Upper lobe of left lung (tissue), 6 donors: ENCODE results near the gene GSK3A. TPM values are rescaled to one million over a fixed set of nuclear protein-coding genes. Genes with fewer than 3 reads are reported as not detected.

ENCODE experiments used
- ATAC-seq, 2 donors: fragments of 200-7000 bp; cut with Tn5 transposase; one replicate each; pipeline ENCODE4 v1.9.1; 2022; ENCODE audit warnings: mild to moderate bottlenecking in 2 of 2, moderate library complexity in 2 of 2; ENCODE audit not compliant: low FRiP score in 2 of 2
- DNase-seq, 2 donors: peaks; one replicate each; pipeline ENCODE4 v3.0.0-alpha.2; 2019 to 2020
- H3K27ac ChIP-seq, 4 donors: fragments of 200-600 bp; sonication (generic); one replicate each; pipeline ENCODE4 v1.5.1; 2016 to 2019
- H3K27me3 ChIP-seq, 4 donors: fragments of 200-600 bp; sonication (generic); one replicate each; pipeline ENCODE4 v1.5.1; 2017 to 2019
- H3K36me3 ChIP-seq, 4 donors: fragments of 200-600 bp; sonication (generic); one replicate each; pipeline ENCODE4 v1.5.1; 2016 to 2019
- H3K4me1 ChIP-seq, 4 donors: fragments of 200-600 bp; sonication (generic); one replicate each; pipeline ENCODE4 v1.5.1; 2018 to 2019
- H3K4me3 ChIP-seq, 4 donors: fragments of 200-600 bp; sonication (generic); one replicate each; pipeline ENCODE4 v1.5.1; 2017 to 2019; ENCODE audit warnings: mild to moderate bottlenecking in 2 of 4, moderate library complexity in 1 of 4
- H3K9me3 ChIP-seq, 4 donors: fragments of 200-600 bp; sonication (generic); one replicate each; pipeline ENCODE4 v1.5.1; 2018 to 2019
- EP300 ChIP-seq, 4 donors: sonication (generic); formaldehyde crosslinking; IDR thresholded peaks; one replicate each; pipeline ENCODE4 v1.5.1; 2017; ENCODE audit warnings: antibody characterized with exemption in 4 of 4, control low read depth in 2 of 4
- POLR2A ChIP-seq, 4 donors: fragments of 450-650 bp; IDR thresholded peaks; one replicate each; pipeline ENCODE4 v1.5.1; 2016 to 2017; ENCODE audit warnings: antibody characterized with exemption in 4 of 4, mild to moderate bottlenecking in 2 of 4
- POLR2AphosphoS5 ChIP-seq, 2 donors: sonication (generic); formaldehyde crosslinking; IDR thresholded peaks; one replicate each; pipeline ENCODE4 v1.5.1; 2017; ENCODE audit warnings: antibody characterized with exemption in 2 of 2
- WGBS, 2 donors: methylation state at CpG; one replicate each; pipeline ENCODE4 v1.1.5; 2017 to 2018; 5-methylcytosine and 5-hydroxymethylcytosine counted together
- total RNA-seq, 6 donors: library from RNA; depleted of rRNA in 4 of 6; stranded (reverse); fragments of >200 nt in 4 of 6; gene quantifications; one replicate each; pipeline versions ENCODE4 v1.1.0 to v1.2.1, GENCODE V29; 2016 to 2021
- TF ChIP-seq, protein P1 (sequence below), 6 experiments: fragments of 450-650 bp in 4 of 6; fragments of 200-600 bp in 2 of 6; sonication (generic) in 2 of 6; IDR thresholded peaks; one replicate each; pipeline ENCODE4 v1.5.1; 2016 to 2019; ENCODE audit warnings: antibody characterized with exemption in 6 of 6
- donor health status: DM: no; HTN: no; CAD: no; lungs with moderate emphysema.
- donor health status: DM: no; HTN: yes; CAD: no; lungs with severe emphysema.

The GSK3A gene
- total RNA-seq, 6 donors from 2014 or later: 33.2 to 46.9 (median 39.1) TPM

DNA sequence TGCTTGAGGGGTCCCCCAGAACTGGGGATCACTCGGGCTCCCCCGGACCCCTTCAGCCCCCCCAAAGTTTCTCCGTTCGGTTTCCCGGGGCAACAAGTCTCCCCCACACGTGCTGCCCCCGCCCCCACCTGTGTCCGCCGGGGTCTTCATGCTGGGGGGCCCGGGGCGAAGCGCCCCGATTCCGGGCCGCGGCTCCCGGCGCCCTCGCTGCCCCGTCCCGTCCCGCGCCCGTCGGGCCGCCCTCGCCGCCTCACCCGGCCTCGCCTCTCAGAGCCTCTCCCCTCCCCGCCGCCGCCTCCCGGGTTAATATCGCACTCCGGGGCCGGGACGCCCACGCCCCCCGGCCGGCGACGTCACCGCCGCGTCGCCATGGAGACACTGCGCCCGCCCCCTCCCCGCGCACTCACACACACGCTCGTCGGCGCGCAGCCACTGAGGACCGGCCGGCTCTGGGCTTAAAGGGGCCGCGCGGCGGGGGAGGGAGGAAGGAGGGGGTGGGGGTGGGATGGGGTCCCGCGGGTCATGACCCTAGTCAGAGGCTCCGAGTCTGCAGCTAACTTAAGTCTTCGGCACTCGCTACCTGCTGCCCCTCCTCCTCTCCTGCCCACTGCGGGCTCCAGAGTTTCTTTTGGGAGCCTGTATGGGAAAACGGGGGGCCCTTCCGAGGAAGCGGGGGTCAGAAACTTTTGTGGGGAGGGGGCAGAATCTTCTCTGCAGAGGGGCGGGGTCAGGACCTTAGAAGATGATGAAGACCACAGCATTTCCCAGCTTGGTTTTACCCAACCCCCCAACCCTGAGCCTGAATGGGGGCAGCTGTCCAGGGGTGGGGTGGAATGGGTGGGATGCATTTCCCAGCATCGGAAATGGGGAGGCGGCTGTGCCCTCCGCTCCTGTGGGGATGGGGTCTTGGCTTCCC, 12.7 kb upstream of the GSK3A start, which contains the start of gene ERF:
TSS of gene ERF (minus strand) at position 279 of the 916 bp plus-strand sequence. CDS start at position 150, 129 bp downstream.
- Histone ChIP-seq H3K4me3 (peak within 1 kb of the TSS; percentile 55 to 100 (median 76)), H3K4me1 (peaks cover 39 to 48% (median 45%) of the 10 kb centered on the region in 4 donors), H3K27ac (peak within 1 kb of the TSS; percentile 98 to 100 (median 100)), H3K9me3 (no peaks in the 10 kb centered on the region), H3K27me3 (no peaks in the 10 kb centered on the region), H3K36me3 (peaks cover 0 to 2% (median 0%) of the 10 kb centered on the region in 4 donors)
- TF ChIP-seq EP300 (IDR thresholded peaks at IDR 0.05) (peak in 1 of 4 donors; percentile 36), POLR2A (IDR thresholded peaks at IDR 0.05) (peak in 3 of 4 donors; percentile 94 to 99 (median 96)), POLR2AphosphoS5 (IDR thresholded peaks at IDR 0.05) (peak; percentile 96 to 99)
- TF ChIP-seq, protein P1, sequence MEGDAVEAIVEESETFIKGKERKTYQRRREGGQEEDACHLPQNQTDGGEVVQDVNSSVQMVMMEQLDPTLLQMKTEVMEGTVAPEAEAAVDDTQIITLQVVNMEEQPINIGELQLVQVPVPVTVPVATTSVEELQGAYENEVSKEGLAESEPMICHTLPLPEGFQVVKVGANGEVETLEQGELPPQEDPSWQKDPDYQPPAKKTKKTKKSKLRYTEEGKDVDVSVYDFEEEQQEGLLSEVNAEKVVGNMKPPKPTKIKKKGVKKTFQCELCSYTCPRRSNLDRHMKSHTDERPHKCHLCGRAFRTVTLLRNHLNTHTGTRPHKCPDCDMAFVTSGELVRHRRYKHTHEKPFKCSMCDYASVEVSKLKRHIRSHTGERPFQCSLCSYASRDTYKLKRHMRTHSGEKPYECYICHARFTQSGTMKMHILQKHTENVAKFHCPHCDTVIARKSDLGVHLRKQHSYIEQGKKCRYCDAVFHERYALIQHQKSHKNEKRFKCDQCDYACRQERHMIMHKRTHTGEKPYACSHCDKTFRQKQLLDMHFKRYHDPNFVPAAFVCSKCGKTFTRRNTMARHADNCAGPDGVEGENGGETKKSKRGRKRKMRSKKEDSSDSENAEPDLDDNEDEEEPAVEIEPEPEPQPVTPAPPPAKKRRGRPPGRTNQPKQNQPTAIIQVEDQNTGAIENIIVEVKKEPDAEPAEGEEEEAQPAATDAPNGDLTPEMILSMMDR (IDR thresholded peaks at IDR 0.05): peak in 2 of 6 experiments; percentile 11 to 34
- WGBS, 2 donors: 0% methylated on average over 51 of the region's 75 CpGs; no CpG with 5 or more reads in 1 of the 2 donors
- DNase-seq (peak; percentile 94 to 99), ATAC-seq (peak; percentile 93)

DNA sequence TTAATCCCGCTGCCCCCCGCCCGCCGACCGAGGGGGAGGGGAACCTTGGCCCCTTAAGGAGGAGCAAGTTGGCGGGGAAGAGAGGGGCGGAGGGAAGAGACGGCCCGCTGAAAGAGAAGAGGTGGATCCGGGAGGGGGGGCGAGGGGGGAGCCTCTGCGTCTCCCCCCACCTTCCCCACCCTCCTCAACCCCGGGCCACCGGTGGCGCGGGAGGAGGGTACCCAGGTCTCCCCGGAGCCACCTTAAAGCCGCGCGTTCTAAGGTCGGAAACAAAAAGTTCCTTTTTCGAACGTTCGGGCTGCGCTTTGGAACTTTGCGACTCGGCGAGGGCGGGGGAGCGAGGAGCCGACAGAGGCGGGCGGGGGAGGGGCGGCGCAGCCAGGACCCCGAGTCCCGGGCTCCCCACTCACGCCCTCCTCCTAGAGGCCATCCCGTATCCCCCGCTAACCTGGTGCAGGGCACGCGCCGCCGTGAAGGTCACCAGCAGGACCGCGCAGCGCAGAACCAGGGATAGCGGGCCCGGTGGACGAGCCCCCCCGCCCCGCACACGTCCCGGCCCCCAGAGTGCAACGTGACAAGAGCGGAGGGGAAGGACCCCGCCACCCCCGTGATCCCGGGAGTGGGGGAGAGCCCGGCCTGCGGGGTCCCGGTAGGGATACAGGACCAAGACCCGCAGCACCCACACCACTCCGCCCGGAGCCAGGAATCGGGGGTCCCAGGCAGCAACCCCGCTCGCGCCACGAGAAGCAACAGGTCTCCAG, 11.9 kb upstream of the GSK3A start:
- Histone ChIP-seq H3K27ac (peak overlapping the region; percentile 98 to 100 (median 100)), H3K4me1 (peaks cover 42 to 56% (median 51%) of the 10 kb centered on the region in 4 donors), H3K4me3 (peak overlapping the region; percentile 50 to 100 (median 76)), H3K9me3 (no peaks in the 10 kb centered on the region), H3K36me3 (peaks cover 0 to 11% (median 6%) of the 10 kb centered on the region in 4 donors), H3K27me3 (no peaks in the 10 kb centered on the region)
- WGBS, 2 donors: 0 to 1% methylated on average over 29 to 57 of the region's 70 CpGs
- TF ChIP-seq POLR2A (IDR thresholded peaks at IDR 0.05): no peak
- peak; percentile 25 to 51 for TF ChIP-seq POLR2AphosphoS5 (IDR thresholded peaks at IDR 0.05)
- TF ChIP-seq, protein P1 (IDR thresholded peaks at IDR 0.05): peak in 2 of 6 experiments; percentile 8 to 11
- peak; percentile 39 to 57 for ATAC-seq
- DNase-seq: peak; percentile 83 to 93

DNA sequence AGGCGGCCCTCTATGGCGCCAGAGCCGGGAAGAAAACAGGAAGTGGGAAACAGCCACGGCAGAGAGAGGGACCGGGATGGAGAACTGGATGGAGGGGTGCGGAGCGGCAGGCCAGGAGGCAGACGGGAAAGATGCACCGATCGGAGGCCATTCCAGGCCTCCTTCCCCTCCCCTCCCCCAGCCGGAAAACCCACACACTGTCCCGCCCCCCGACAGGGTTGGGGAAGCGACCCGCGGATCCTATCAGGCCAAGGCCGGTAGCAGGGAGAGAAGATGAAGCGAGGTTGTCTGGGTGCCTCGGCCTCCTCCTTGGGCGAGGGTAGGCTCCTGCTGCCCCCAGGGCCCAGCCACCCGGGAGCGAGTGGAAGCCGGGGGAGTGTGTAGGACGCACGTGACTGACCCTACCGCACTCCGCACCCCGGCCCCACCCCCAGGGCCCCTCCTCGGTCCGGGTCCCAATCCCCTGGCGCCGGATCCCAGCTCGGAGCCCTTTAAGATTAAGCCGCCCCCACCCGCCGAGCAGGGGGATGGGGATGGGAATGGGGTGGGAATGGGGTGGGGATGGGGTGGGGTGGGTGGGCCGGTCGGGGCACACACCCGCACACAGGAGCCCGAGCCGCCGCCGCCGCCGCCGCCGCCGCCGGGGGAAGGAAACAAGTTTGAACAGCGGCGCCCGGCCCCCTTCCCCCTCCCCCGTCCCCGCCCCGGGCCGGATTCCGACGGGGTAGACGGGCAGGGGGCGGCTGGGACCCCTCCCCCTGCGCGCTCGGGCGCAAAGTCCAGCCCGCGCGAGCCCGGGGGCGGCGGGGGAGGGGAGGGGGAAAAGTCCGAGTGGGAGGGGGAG, 11.1 kb upstream of the GSK3A start:
- Histone ChIP-seq H3K36me3 (peaks cover 0 to 19% (median 14%) of the 10 kb centered on the region in 4 donors), H3K4me3 (peak overlapping the region; percentile 50 to 100 (median 76)), H3K27me3 (no peaks in the 10 kb centered on the region), H3K9me3 (no peaks in the 10 kb centered on the region), H3K27ac (peak overlapping the region; percentile 98 to 100 (median 100)), H3K4me1 (peaks cover 42 to 64% (median 54%) of the 10 kb centered on the region in 4 donors)
- DNase-seq (peak; percentile 71 to 94), ATAC-seq (peak; percentile 22 to 27)
- WGBS, 2 donors: 0% methylated on average over 14 to 31 of the region's 71 CpGs
- no peak for TF ChIP-seq EP300 (IDR thresholded peaks at IDR 0.05)
- TF ChIP-seq POLR2A (IDR thresholded peaks at IDR 0.05): no peak
- TF ChIP-seq, protein P1 (IDR thresholded peaks at IDR 0.05): no peak
- TF ChIP-seq POLR2AphosphoS5 (IDR thresholded peaks at IDR 0.05): peak; percentile 31 to 57
